Endothelial cell of umbilical vein (primary cell): ENCODE measurements around the gene FOXI2. TPM values are rescaled to one million over a fixed set of nuclear protein-coding genes. Genes with fewer than 3 reads are reported as not detected.

Experiments used
- BruUV-seq: library from RNA; stranded (reverse); fragments of 400-500 nt; replicated peaks from 2 replicates; lab custom pipeline; 2021; lab: Mats Ljungman, UMichigan
- CTCF ChIA-PET: fragments of 300-600, 350-600 bp; sonication (Branson Sonifier 250); formaldehyde crosslinking; loops from one replicate; lab custom pipeline; 2021; ENCODE audit warnings: antibody characterized with exemption, inconsistent platforms; lab: Charles Lee
- POLR2A ChIA-PET: fragments of 300-600, 350-600 bp; sonication (Branson Sonifier 250); formaldehyde crosslinking; loops from one replicate; lab custom pipeline; 2021; ENCODE audit warnings: antibody characterized with exemption, inconsistent platforms; lab: Charles Lee
- DNase-seq: peaks from one replicate; pipeline ENCODE4 v3.0.0-alpha.2; 2011; ENCODE audit warnings: low read depth, low spot score
- FAIRE-seq: peaks from 2 replicates; lab custom pipeline; 2011; peaks lifted over from hg19 to GRCh38; lab: Jason Lieb, UNC
- H2AFZ ChIP-seq: 2 replicates; pipeline ENCODE4 v1.6.0; 2012; ENCODE audit warnings: low read depth, low read length, control low read depth, inconsistent platforms
- H3K27ac ChIP-seq: 2 replicates; pipeline ENCODE4 v1.5.1; 2011; ENCODE audit warnings: low read depth, mild to moderate bottlenecking, control low read depth, low read length, moderate library complexity; ENCODE audit not compliant: insufficient read depth
- H3K27me3 ChIP-seq, 2 experiments: 2 replicates each; pipeline versions ENCODE4 v1.6.0 to v1.6.1; 2011; ENCODE audit warnings: low read length in 2 of 2, mixed read lengths in 1 of 2; ENCODE audit not compliant: control insufficient read depth in 2 of 2, insufficient read depth in 2 of 2
- H3K36me3 ChIP-seq, 2 experiments: 2 replicates in 1 of 2; 3 replicates in 1 of 2; pipeline ENCODE4 v1.5.1; 2011; ENCODE audit warnings: low read length in 2 of 2, mild to moderate bottlenecking in 1 of 2, moderate library complexity in 1 of 2; ENCODE audit not compliant: control insufficient read depth in 2 of 2, insufficient read depth in 2 of 2; ENCODE audit errors: extremely low read depth in 1 of 2
- H3K4me1 ChIP-seq: 3 replicates; pipeline ENCODE4 v1.5.1; 2011; ENCODE audit warnings: mild to moderate bottlenecking, low read length; ENCODE audit not compliant: control insufficient read depth, insufficient read depth; ENCODE audit errors: extremely low read depth
- H3K4me2 ChIP-seq: 2 replicates; pipeline ENCODE4 v1.6.1; 2011; ENCODE audit warnings: low read length, control low read depth, mixed read lengths; ENCODE audit not compliant: insufficient read depth
- H3K4me3 ChIP-seq, 3 experiments: fragments of 200-600 bp in 1 of 3; sonication (generic), shearing (Covaris generic) in 1 of 3; replicated peaks in 1 of 3; 2 replicates each; pipeline ENCODE4 v1.5.1; 2011 to 2016; ENCODE audit warnings: control low read depth in 3 of 3, low read length in 3 of 3, mild to moderate bottlenecking in 2 of 3, inconsistent platforms in 1 of 3, low read depth in 1 of 3, moderate library complexity in 1 of 3; ENCODE audit not compliant: insufficient read depth in 1 of 3
- H3K79me2 ChIP-seq: 2 replicates; pipeline ENCODE4 v1.6.0; 2012; ENCODE audit warnings: low read length, inconsistent platforms; ENCODE audit not compliant: control insufficient read depth, insufficient read depth
- H3K9ac ChIP-seq: replicated peaks from 2 replicates; pipeline ENCODE3; 2011; ENCODE audit warnings: low read length, control low read depth; ENCODE audit not compliant: insufficient read depth; ENCODE audit errors: extremely low read depth
- H3K9me1 ChIP-seq: replicated peaks from 3 replicates; pipeline ENCODE4 v1.6.0; 2011; ENCODE audit warnings: mild to moderate bottlenecking, low read length; ENCODE audit not compliant: control insufficient read depth, insufficient read depth; ENCODE audit errors: extremely low read depth
- H3K9me3 ChIP-seq: replicated peaks from 2 replicates; pipeline ENCODE4 v1.5.1; 2012; ENCODE audit warnings: low read length, inconsistent platforms; ENCODE audit not compliant: control insufficient read depth, insufficient read depth
- H4K20me1 ChIP-seq: replicated peaks from 2 replicates; pipeline ENCODE3; 2011; ENCODE audit warnings: mild to moderate bottlenecking, low read length; ENCODE audit not compliant: control insufficient read depth, insufficient read depth; ENCODE audit errors: extremely low read depth
- CTCF ChIP-seq, 2 donors: IDR thresholded peaks; 1 replicate in 1 of 2; 2 replicates in 1 of 2; pipeline ENCODE4 v1.5.1; 2011; ENCODE audit warnings: low read length in 2 of 2, mild to moderate bottlenecking in 2 of 2, moderate library complexity in 2 of 2, control low read depth in 1 of 2, inconsistent platforms in 1 of 2, low read depth in 1 of 2; ENCODE audit not compliant: insufficient read depth in 1 of 2; ENCODE audit errors: extremely low read depth in 1 of 2
- EZH2 ChIP-seq: IDR thresholded peaks from 2 replicates; pipeline ENCODE4 v1.6.1; 2012; ENCODE audit warnings: borderline replicate concordance, low read depth, mild to moderate bottlenecking, moderate library complexity, low read length, inconsistent platforms; ENCODE audit not compliant: severe bottlenecking
- FOS ChIP-seq: IDR thresholded peaks from 2 replicates; pipeline ENCODE4 v1.6.1; 2011; ENCODE audit warnings: mild to moderate bottlenecking, low read length, moderate library complexity, borderline replicate concordance; ENCODE audit not compliant: insufficient read depth
- GATA2 ChIP-seq: IDR thresholded peaks from 2 replicates; pipeline ENCODE4 v1.7.0; 2011; ENCODE audit warnings: low read depth, mild to moderate bottlenecking, moderate library complexity, mixed read lengths, low read length; ENCODE audit not compliant: insufficient read length, insufficient read depth
- JUN ChIP-seq: IDR thresholded peaks from 2 replicates; pipeline ENCODE4 v1.6.1; 2011; ENCODE audit warnings: borderline replicate concordance, low read depth; ENCODE audit not compliant: insufficient read length, insufficient read depth
- MAX ChIP-seq: IDR thresholded peaks from 2 replicates; pipeline ENCODE4 v1.6.1; 2011; ENCODE audit not compliant: insufficient read depth, insufficient read length
- MYC ChIP-seq: IDR thresholded peaks from one replicate; pipeline ENCODE4 v1.6.1; 2011; ENCODE audit warnings: mild to moderate bottlenecking, low read depth, low read length
- POLR2A ChIP-seq: IDR thresholded peaks from 2 replicates; pipeline ENCODE4 v1.6.1; 2012; ENCODE audit warnings: low read depth, mild to moderate bottlenecking, control low read depth, low read length
- POLR2AphosphoS5 ChIP-seq: IDR thresholded peaks from 2 replicates; pipeline ENCODE4 v1.6.1; 2012; ENCODE audit warnings: low read depth, mild to moderate bottlenecking, control low read depth, low read length, moderate library complexity; ENCODE audit not compliant: insufficient read depth
- dilution Hi-C: fragments of 300-500 bp; cut with MboI; formaldehyde crosslinking; loops from one replicate; pipeline ENCODE4 v1.15.0; 2019; ENCODE audit warnings: low sequenced_read_pairs; ENCODE audit not compliant: extremely low pct_ligation_motif_present
- intact Hi-C: fragments of 100-400 bp; cut with micrococcal nuclease; formaldehyde crosslinking; loops from one replicate; pipeline ENCODE4 v1.10.0; 2022
- polyA plus RNA-seq, 4 experiments: library from polyadenylated mRNA; depleted of rRNA in 3 of 4; stranded (reverse) in 3 of 4; unstranded in 1 of 4; fragments of >200 nt; gene quantifications; 2 replicates each; pipeline versions ENCODE4 v1.2.1 to v1.2.3, GENCODE V29; 2011 to 2012; ENCODE audit warnings: missing spikeins in 1 of 4
- total RNA-seq: library from RNA; stranded (reverse); gene quantifications from 2 replicates; pipeline ENCODE4 v1.2.3, GENCODE V29; 2021

Gene FOXI2
- total and polyA plus RNA-seq, 2 donors (not counting 3 experiments of a cell fraction or from before 2014, with no cell fraction given), result not detected

- ChIA-PET CTCF (no interaction called here), POLR2A (no interaction called here)
- TF ChIP-seq JUN, result no peak
- TF ChIP-seq GATA2, result no peak
- TF ChIP-seq EZH2, result no peak
- TF ChIP-seq MAX, result no peak
- TF ChIP-seq MYC, result no peak
- no peak for TF ChIP-seq POLR2AphosphoS5
- no peak for TF ChIP-seq POLR2A
- no peak for TF ChIP-seq FOS
- no peak for TF ChIP-seq CTCF (IDR thresholded peaks at IDR 0.05; ENCODE audit: extremely low read depth in 1 of 2, insufficient read depth in 1 of 2, low read depth in 1 of 2, low read length in 2 of 2)
- Histone ChIP-seq H3K27ac (no peak overlapping the region), H3K4me1 (no peaks in the 10 kb centered on the region), H3K9me1 (no peaks in the 10 kb centered on the region), H3K4me3 (no peak overlapping the region), H3K4me2 (no peak overlapping the region), H3K9ac (no peak overlapping the region), H3K36me3 (no peaks in the 10 kb centered on the region), H4K20me1 (no peaks in the 10 kb centered on the region), H3K79me2 (no peaks in the 10 kb centered on the region), H3K9me3 (no peaks in the 10 kb centered on the region), H3K27me3 (no peaks in the 10 kb centered on the region), H2AFZ (no peak overlapping the region)
- intact Hi-C loops, result no loop called here
- BruUV-seq, result no TSS peak
- DNase-seq (no peak), FAIRE-seq (no peak)
- dilution Hi-C loops, result no loop called here
These were observed 39.8 kb downstream of the FOXI2 start for GRCh38 chr10:127776816-127777215.
